ENCODE results near the gene ISYNA1. TPM values are rescaled to one million over a fixed set of nuclear protein-coding genes. Genes with fewer than 3 reads are reported as not detected.

The ISYNA1 gene
- total RNA-seq, 5 donors from 2014 or later (not counting 1 experiment from before 2014, with no cell fraction given) = 38.3 to 59.8 (median 55.0) TPM

DNA sequence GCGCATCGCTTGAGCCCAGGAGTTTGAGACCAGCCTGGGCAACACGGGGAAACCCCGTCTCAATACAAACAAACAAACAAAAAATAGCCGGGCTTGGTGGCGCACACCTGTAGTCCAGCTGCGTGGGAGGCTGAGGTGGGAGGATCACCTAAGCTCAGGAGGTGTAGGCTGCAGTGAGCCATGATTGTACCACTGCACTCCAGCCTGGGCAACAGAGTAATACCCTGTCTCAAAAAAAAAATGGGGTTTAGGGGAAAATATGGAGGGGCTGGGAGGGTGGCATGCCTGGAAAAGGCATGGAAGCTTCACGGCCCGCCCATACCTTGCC is 1.9 kb upstream of the ISYNA1 start:
- WGBS (ENCODE audit: insufficient coverage) = 95% methylated on average over 5 of the region's 9 CpGs
- POLR2A ChIA-PET = no interaction called here
- no peak for ATAC-seq (replicated peaks in 1 of 4)

GRCh38 chr19:18439025-18439909 is 1.3 kb upstream of the ISYNA1 start:
- 86% methylated on average over 11 of the region's 13 CpGs for WGBS (ENCODE audit: insufficient coverage)
- ChIA-PET CTCF (interaction anchor here in 1 of 2 donors (0.6 kb wide), 1 partner anchor 72 kb away, joined by 8 read pairs; no protein-coding TSS in a partner anchor), POLR2A (no interaction called here)
- Histone ChIP-seq H3K36me3 (ENCODE audit: control insufficient read depth in 2 of 2, extremely low read depth in 1 of 2, insufficient read depth in 1 of 2, low read length in 1 of 2) (peaks cover 7 to 15% of the 10 kb centered on the region in 2 donors), H3K27ac (ENCODE audit: low read length) (no peak overlapping the region), H3K4me1 (ENCODE audit: control insufficient read depth in 1 of 2, extremely low read depth in 1 of 2, insufficient read depth in 2 of 2, low read length in 2 of 2) (peaks cover 2 to 60% of the 10 kb centered on the region in 2 experiments), H3K4me3 (ENCODE audit: control insufficient read depth in 1 of 2, extremely low read depth in 1 of 2, low read length in 1 of 2) (no peak overlapping the region), H3K9me3 (no peaks in the 10 kb centered on the region), H3K27me3 (replicated peaks in 1 of 2; ENCODE audit: control insufficient read depth in 2 of 2, extremely low read depth in 1 of 2, insufficient read depth in 2 of 2, low read length in 1 of 2) (no peaks in the 10 kb centered on the region)
- DNase-seq (no peak), ATAC-seq (replicated peaks in 1 of 4) (no peak)
- Mint-ChIP-seq H3K9me3 (peaks cover 0 to 3% (median 0%) of the 10 kb centered on the region in 3 donors), H3K36me3 (peaks cover 8% of the 10 kb centered on the region), H3K27me3 (no peaks in the 10 kb centered on the region), H3K4me1 (peaks cover 32 to 48% (median 45%) of the 10 kb centered on the region in 3 donors), H3K4me3 (peak overlapping the region in 2 of 3 donors; percentile 6 to 74), H3K27ac (peak overlapping the region; percentile 17 to 55)

More for the DNA sequence above, 1.9 kb upstream of the ISYNA1 start:
- Histone ChIP-seq H3K27ac (ENCODE audit: low read length) (no peak overlapping the region), H3K9me3 (no peaks in the 10 kb centered on the region), H3K36me3 (ENCODE audit: control insufficient read depth in 2 of 2, extremely low read depth in 1 of 2, insufficient read depth in 1 of 2, low read length in 1 of 2) (peaks cover 9 to 21% of the 10 kb centered on the region in 2 donors), H3K4me1 (ENCODE audit: control insufficient read depth in 1 of 2, extremely low read depth in 1 of 2, insufficient read depth in 2 of 2, low read length in 2 of 2) (peaks cover 2 to 54% of the 10 kb centered on the region in 2 experiments), H3K4me3 (ENCODE audit: control insufficient read depth in 1 of 2, extremely low read depth in 1 of 2, low read length in 1 of 2) (no peak overlapping the region), H3K27me3 (replicated peaks in 1 of 2; ENCODE audit: control insufficient read depth in 2 of 2, extremely low read depth in 1 of 2, insufficient read depth in 2 of 2, low read length in 1 of 2) (no peaks in the 10 kb centered on the region)
- peaks cover 0 to 3% (median 0%) of the 10 kb centered on the region in 3 donors for H3K9me3 Mint-ChIP-seq
- H3K4me3 Mint-ChIP-seq = peak overlapping the region in 1 of 3 donors; percentile 74
- no peak overlapping the region for H3K27ac Mint-ChIP-seq
- DNase-seq = no peak
- no peaks in the 10 kb centered on the region for H3K27me3 Mint-ChIP-seq
- peaks cover 29 to 42% (median 42%) of the 10 kb centered on the region in 3 donors for H3K4me1 Mint-ChIP-seq
- CTCF ChIA-PET = no interaction called here
- H3K36me3 Mint-ChIP-seq = peaks cover 8% of the 10 kb centered on the region

GRCh38 chr19:18438331-18439024 is 545 bp upstream of the ISYNA1 start:
- Mint-ChIP-seq H3K4me1 (peaks cover 34 to 50% (median 44%) of the 10 kb centered on the region in 3 donors), H3K36me3 (peaks cover 8% of the 10 kb centered on the region), H3K27me3 (no peaks in the 10 kb centered on the region), H3K9me3 (peaks cover 0 to 3% (median 0%) of the 10 kb centered on the region in 3 donors), H3K4me3 (peak overlapping the region; percentile 31 to 74 (median 37)), H3K27ac (peak overlapping the region; percentile 11 to 17)
- CTCF ChIA-PET = interaction anchor here in 1 of 2 donors (0.6 kb wide), 1 partner anchor 73 kb away, joined by 8 read pairs; no protein-coding TSS in a partner anchor
- Histone ChIP-seq H3K4me3 (ENCODE audit: control insufficient read depth in 1 of 2, extremely low read depth in 1 of 2, low read length in 1 of 2) (peak overlapping the region; percentile 17 to 69), H3K4me1 (ENCODE audit: control insufficient read depth in 1 of 2, extremely low read depth in 1 of 2, insufficient read depth in 2 of 2, low read length in 2 of 2) (peaks cover 2 to 65% of the 10 kb centered on the region in 2 experiments), H3K36me3 (ENCODE audit: control insufficient read depth in 2 of 2, extremely low read depth in 1 of 2, insufficient read depth in 1 of 2, low read length in 1 of 2) (peaks cover 0 to 7% of the 10 kb centered on the region in 2 donors), H3K27me3 (replicated peaks in 1 of 2; ENCODE audit: control insufficient read depth in 2 of 2, extremely low read depth in 1 of 2, insufficient read depth in 2 of 2, low read length in 1 of 2) (no peaks in the 10 kb centered on the region), H3K27ac (ENCODE audit: low read length) (no peak overlapping the region), H3K9me3 (no peaks in the 10 kb centered on the region)
- 73% methylated on average over 8 of the region's 24 CpGs for WGBS (ENCODE audit: insufficient coverage)
- POLR2A ChIA-PET = interaction anchor here in 1 of 2 donors (0.7 kb wide), 1 partner anchor 73 kb away, joined by 6 read pairs; no protein-coding TSS in a partner anchor
- peak in 1 of 4 experiments; percentile 1 for ATAC-seq (replicated peaks in 1 of 4)
- no peak for DNase-seq

- Mint-ChIP-seq H3K27ac (peak overlapping the region; percentile 16 to 36), H3K27me3 (no peaks in the 10 kb centered on the region), H3K36me3 (no peaks in the 10 kb centered on the region), H3K4me1 (peaks cover 30 to 46% (median 34%) of the 10 kb centered on the region in 3 donors), H3K4me3 (peak overlapping the region; percentile 74 to 79 (median 78)), H3K9me3 (no peaks in the 10 kb centered on the region)
- Histone ChIP-seq H3K4me3 (ENCODE audit: control insufficient read depth in 1 of 2, extremely low read depth in 1 of 2, low read length in 1 of 2) (peak overlapping the region; percentile 49 to 69), H3K36me3 (ENCODE audit: control insufficient read depth in 2 of 2, extremely low read depth in 1 of 2, insufficient read depth in 1 of 2, low read length in 1 of 2) (peaks cover 0 to 5% of the 10 kb centered on the region in 2 donors), H3K27ac (ENCODE audit: low read length) (no peak overlapping the region), H3K27me3 (replicated peaks in 1 of 2; ENCODE audit: control insufficient read depth in 2 of 2, extremely low read depth in 1 of 2, insufficient read depth in 2 of 2, low read length in 1 of 2) (no peaks in the 10 kb centered on the region), H3K9me3 (no peaks in the 10 kb centered on the region), H3K4me1 (ENCODE audit: control insufficient read depth in 1 of 2, extremely low read depth in 1 of 2, insufficient read depth in 2 of 2, low read length in 2 of 2) (peaks cover 2 to 68% of the 10 kb centered on the region in 2 experiments)
- peak; percentile 71 to 76 (median 74) for ATAC-seq (replicated peaks in 1 of 4)
- 32% methylated on average over 57 of the region's 67 CpGs for WGBS (ENCODE audit: insufficient coverage)
- ChIA-PET POLR2A (no interaction called here), CTCF (interaction anchor here in 1 of 2 donors (0.5 to 0.6 kb wide), 2 partner anchors 15 to 133 kb away, joined by 3 to 7 read pairs; no protein-coding TSS in a partner anchor)
- DNase-seq = peak; percentile 61 to 88 (median 75)
Measured at GRCh38 chr19:18436671-18437490, 1.1 kb downstream of the ISYNA1 start.

GRCh38 chr19:18435842-18436670 is 1.9 kb downstream of the ISYNA1 start:
- WGBS (ENCODE audit: insufficient coverage) = 90% methylated on average over 46 of the region's 46 CpGs
- H3K4me3 Mint-ChIP-seq = peak overlapping the region; percentile 66 to 74 (median 66)
- H3K9me3 Mint-ChIP-seq = no peaks in the 10 kb centered on the region
- Histone ChIP-seq H3K36me3 (ENCODE audit: control insufficient read depth in 2 of 2, extremely low read depth in 1 of 2, insufficient read depth in 1 of 2, low read length in 1 of 2) (peaks cover 0 to 9% of the 10 kb centered on the region in 2 donors), H3K4me1 (ENCODE audit: control insufficient read depth in 1 of 2, extremely low read depth in 1 of 2, insufficient read depth in 2 of 2, low read length in 2 of 2) (peaks cover 2 to 68% of the 10 kb centered on the region in 2 experiments), H3K9me3 (no peaks in the 10 kb centered on the region), H3K4me3 (ENCODE audit: control insufficient read depth in 1 of 2, extremely low read depth in 1 of 2, low read length in 1 of 2) (no peak overlapping the region), H3K27me3 (replicated peaks in 1 of 2; ENCODE audit: control insufficient read depth in 2 of 2, extremely low read depth in 1 of 2, insufficient read depth in 2 of 2, low read length in 1 of 2) (no peaks in the 10 kb centered on the region), H3K27ac (ENCODE audit: low read length) (no peak overlapping the region)
- peaks cover 24 to 41% (median 27%) of the 10 kb centered on the region in 3 donors for H3K4me1 Mint-ChIP-seq
- no peak for DNase-seq
- H3K36me3 Mint-ChIP-seq = no peaks in the 10 kb centered on the region
- ATAC-seq (replicated peaks in 1 of 4) = no peak
- no peaks in the 10 kb centered on the region for H3K27me3 Mint-ChIP-seq
- ChIA-PET CTCF (no interaction called here), POLR2A (no interaction called here)
- peak overlapping the region in 1 of 2 donors; percentile 39 for H3K27ac Mint-ChIP-seq

All from T-cell (primary cell).